Measurements from ENCODE around the gene SNAP47.
A peak's percentile ranks its signal among the peaks of the same experiment; 100 is the strongest.

The SNAP47 gene

DNA sequence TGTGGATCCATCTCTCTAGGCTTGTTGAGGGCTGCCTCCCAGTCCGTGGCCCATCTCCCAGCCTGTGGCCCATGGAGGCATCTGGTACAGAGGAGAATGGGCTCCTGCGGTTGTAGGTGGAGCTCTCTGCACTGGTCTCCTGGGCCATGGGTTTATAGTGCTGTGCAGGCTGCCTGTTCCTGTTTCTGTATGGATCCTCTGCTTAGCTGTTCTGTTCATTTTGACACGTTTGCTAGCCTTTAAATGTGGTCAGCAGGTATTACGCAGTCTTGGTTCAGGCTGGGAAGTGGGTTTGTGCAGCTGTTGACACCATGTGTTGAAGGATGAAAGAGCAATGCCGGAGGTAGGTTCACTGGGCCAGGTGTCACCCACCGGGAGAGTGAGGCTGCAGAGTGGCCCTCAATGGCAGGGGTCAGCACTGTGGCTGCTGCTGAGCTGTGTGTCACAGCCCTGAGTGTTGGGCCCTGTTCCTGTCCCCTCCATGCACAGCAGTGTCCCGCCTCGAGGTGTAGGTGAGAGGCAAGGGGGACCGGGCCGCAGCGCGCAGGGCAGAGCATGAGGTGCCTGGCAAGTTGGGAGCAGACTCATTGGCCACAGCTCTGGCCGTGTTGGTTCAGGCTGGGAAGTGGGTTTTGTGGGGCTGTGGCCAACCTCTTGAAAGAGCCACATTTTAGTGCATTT lies 39.0 kb downstream of the SNAP47 start:
- H3K36me3 ChIP-seq (ENCODE audit: insufficient read depth, low read length), result peaks cover 14% of the 10 kb centered on the region
- no peak overlapping the region for H3K4me3 ChIP-seq (ENCODE audit: low read length)
- H3K4me1 ChIP-seq (ENCODE audit: control insufficient read depth, insufficient read depth, low read length), result peaks cover 33% of the 10 kb centered on the region
- no peak overlapping the region for H3K9ac ChIP-seq (ENCODE audit: low read depth, low read length)
- no peaks in the 10 kb centered on the region for H3K27me3 ChIP-seq (ENCODE audit: control insufficient read depth, insufficient read depth, low read length)
- no peak overlapping the region for H3K4me2 ChIP-seq (ENCODE audit: low read length)
- no peaks in the 10 kb centered on the region for H3K9me3 ChIP-seq (replicated peaks; ENCODE audit: low read length)

DNA sequence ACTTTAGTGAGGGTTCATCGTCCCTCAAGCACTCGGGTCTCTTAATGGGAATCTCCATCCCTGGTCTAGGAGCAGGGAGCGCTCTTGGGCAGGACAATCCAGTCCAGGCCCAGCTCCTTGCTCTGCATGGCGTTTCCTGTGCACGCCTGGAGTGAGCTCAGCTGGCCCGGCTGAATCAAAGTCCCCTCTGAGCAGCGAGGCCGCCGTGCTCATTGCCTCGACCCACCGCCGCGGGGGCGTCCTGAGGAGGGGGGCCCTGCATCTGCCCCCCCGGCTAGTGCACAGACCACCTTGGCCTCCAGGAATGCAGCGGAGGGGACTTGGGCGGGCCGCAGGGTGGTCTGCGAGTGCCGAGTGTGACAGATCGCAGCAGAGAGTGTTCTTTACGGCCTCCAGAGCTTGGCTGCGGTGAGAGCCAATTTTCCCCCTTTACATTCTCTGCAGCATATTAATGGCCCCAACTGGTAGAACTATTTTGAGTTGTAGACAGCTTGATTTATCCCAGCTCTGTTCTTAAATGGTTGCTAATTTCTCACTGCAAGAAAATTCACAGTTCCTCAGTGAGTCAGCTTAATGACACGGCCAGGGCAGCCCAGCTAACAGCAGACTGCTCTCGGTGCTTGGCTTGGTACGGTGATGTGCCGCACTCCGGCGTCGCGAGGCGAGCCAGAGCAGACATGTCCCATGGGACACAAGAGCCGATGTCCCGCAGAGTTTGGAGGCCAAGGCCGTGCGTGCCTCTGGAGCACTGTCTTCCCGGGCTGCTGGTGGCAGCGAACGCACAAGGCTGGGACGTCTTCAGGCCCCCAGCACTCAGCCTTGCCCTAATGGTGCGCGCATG lies 39.8 kb downstream of the SNAP47 start:
- Histone ChIP-seq H3K27me3 (ENCODE audit: control insufficient read depth, insufficient read depth, low read length) (no peaks in the 10 kb centered on the region), H3K4me1 (ENCODE audit: control insufficient read depth, insufficient read depth, low read length) (peaks cover 38% of the 10 kb centered on the region), H3K9ac (ENCODE audit: low read depth, low read length) (no peak overlapping the region), H3K9me3 (replicated peaks; ENCODE audit: low read length) (no peaks in the 10 kb centered on the region), H3K4me3 (ENCODE audit: low read length) (no peak overlapping the region), H3K36me3 (ENCODE audit: insufficient read depth, low read length) (peaks cover 12% of the 10 kb centered on the region), H3K4me2 (ENCODE audit: low read length) (peak overlapping the region; percentile 15)

DNA sequence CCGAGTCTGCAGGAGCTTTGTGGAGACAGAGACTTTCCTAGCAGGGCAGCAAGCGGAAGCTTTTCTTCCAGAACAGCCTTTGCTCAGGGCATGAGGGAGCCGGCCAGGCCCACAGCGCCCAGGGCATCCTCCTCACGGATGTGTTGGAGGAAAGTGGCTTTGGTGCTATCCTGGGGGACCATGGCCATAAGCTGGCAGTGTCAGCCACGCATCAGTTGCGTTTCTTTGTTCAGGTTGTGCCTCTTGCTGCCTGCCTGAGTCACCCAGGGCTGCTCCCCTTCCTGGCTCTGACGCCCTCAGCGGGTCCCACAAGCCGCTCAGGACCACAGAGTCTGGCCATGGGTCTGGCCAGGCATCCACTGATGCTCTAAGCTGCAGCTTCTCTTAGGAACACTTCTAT lies 40.6 kb downstream of the SNAP47 start:
- peaks cover 38% of the 10 kb centered on the region for H3K4me1 ChIP-seq (ENCODE audit: control insufficient read depth, insufficient read depth, low read length)
- H3K36me3 ChIP-seq (ENCODE audit: insufficient read depth, low read length), result peaks cover 5% of the 10 kb centered on the region
- no peak overlapping the region for H3K9ac ChIP-seq (ENCODE audit: low read depth, low read length)
- H3K27me3 ChIP-seq (ENCODE audit: control insufficient read depth, insufficient read depth, low read length), result no peaks in the 10 kb centered on the region
- no peaks in the 10 kb centered on the region for H3K9me3 ChIP-seq (replicated peaks; ENCODE audit: low read length)
- H3K4me3 ChIP-seq (ENCODE audit: low read length), result no peak overlapping the region
- H3K4me2 ChIP-seq (ENCODE audit: low read length), result no peak overlapping the region

DNA sequence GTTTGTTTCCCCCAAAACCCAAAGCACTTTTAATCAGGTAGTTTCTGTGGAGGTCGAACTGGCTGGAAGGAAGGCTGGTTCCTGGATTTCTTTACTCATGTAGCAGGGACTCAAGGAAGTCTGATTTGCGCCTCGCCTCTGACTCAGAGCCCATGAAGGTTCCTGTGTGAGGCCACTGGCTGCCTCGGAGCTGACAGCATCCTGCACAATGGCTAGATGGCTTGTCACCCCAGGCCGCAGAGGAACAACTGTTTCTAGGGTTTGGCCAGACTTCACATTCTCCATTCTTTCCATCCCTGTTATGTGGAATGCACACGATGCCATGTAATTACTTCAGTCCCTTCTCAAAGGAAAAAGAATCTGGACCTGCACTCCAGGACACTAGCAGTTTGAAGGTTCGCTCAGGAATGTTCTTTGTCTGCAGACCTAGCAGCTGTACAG lies 41.1 kb downstream of the SNAP47 start:
- Histone ChIP-seq H3K9ac (ENCODE audit: low read depth, low read length) (no peak overlapping the region), H3K36me3 (ENCODE audit: insufficient read depth, low read length) (peaks cover 3% of the 10 kb centered on the region), H3K27me3 (ENCODE audit: control insufficient read depth, insufficient read depth, low read length) (no peaks in the 10 kb centered on the region), H3K4me2 (ENCODE audit: low read length) (peak overlapping the region; percentile 24), H3K4me1 (ENCODE audit: control insufficient read depth, insufficient read depth, low read length) (peaks cover 38% of the 10 kb centered on the region), H3K4me3 (ENCODE audit: low read length) (no peak overlapping the region), H3K9me3 (replicated peaks; ENCODE audit: low read length) (no peaks in the 10 kb centered on the region)

DNA sequence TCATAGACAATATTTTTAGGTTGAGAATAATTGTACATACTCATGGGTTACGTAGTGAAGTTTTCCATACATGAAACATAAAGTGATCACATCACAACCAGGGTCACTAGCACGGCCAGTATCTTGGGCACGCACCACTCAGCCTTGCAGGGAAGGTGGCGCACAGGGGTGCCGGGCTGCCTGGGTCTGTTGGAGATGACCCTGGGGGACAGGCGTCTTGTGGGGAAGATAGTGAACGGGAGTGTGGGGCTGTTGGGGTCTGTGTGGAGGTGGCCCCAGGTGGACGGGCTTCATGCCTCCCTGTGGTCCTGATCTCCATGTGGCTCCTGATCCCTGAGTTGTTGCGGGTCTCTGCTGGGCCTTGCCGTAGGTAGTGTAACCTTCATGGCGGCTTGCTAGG lies 41.9 kb downstream of the SNAP47 start:
- H3K27me3 ChIP-seq (ENCODE audit: control insufficient read depth, insufficient read depth, low read length), result no peaks in the 10 kb centered on the region
- H3K9me3 ChIP-seq (replicated peaks; ENCODE audit: low read length), result no peaks in the 10 kb centered on the region
- peaks cover 3% of the 10 kb centered on the region for H3K36me3 ChIP-seq (ENCODE audit: insufficient read depth, low read length)
- peaks cover 38% of the 10 kb centered on the region for H3K4me1 ChIP-seq (ENCODE audit: control insufficient read depth, insufficient read depth, low read length)
- no peak overlapping the region for H3K4me2 ChIP-seq (ENCODE audit: low read length)
- H3K4me3 ChIP-seq (ENCODE audit: low read length), result no peak overlapping the region
- no peak overlapping the region for H3K9ac ChIP-seq (ENCODE audit: low read depth, low read length)

DNA sequence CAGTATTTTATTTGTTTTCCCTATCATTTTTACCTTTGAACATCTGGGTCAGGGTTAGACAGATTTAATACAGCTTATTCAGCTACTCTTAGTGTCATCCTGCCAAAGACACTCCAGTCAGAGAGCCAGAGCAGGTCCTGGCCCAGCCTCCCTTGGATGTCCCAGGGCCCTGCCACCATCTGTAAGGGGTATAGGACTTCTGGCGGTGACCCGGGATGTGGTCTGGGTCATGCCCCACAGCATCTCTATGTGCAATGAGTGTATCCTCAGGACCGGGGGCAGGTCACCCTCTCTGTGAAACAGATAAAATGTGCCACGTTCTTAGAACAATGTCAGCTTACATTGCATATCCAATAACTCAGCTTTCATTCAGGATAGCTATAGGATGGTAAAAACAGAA lies 42.4 kb downstream of the SNAP47 start:
- Histone ChIP-seq H3K36me3 (ENCODE audit: insufficient read depth, low read length) (peaks cover 3% of the 10 kb centered on the region), H3K4me1 (ENCODE audit: control insufficient read depth, insufficient read depth, low read length) (peaks cover 38% of the 10 kb centered on the region)

DNA sequence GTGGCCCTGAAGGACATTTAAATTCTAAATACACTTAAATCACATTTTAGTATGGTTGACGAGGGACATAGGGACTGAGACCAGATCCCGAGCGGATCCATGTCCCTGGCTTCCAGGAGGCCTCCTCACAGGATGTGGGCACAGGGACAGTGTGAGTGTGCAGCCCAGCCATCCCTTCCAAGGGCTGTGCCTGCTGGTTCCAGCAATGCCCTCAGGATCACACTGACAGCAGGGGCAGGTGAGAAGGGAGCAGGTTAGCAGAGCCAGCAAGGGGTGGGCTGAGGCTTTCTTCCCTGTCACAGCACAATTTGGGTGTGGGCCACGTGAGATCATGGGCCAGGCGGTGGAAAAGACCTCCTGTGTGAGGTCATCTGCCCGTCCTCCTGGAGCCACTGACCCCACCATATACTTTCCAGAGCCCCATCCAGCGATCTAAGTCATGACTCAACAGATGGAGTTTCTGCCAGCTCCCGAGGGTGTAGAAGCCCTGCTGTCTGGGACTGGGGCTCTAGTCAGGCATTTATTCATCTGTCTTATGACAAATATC lies 43.2 kb downstream of the SNAP47 start:
- Histone ChIP-seq H3K4me2 (ENCODE audit: low read length) (no peak overlapping the region), H3K4me1 (ENCODE audit: control insufficient read depth, insufficient read depth, low read length) (peaks cover 38% of the 10 kb centered on the region), H3K9ac (ENCODE audit: low read depth, low read length) (no peak overlapping the region), H3K9me3 (replicated peaks; ENCODE audit: low read length) (no peaks in the 10 kb centered on the region), H3K27me3 (ENCODE audit: control insufficient read depth, insufficient read depth, low read length) (no peaks in the 10 kb centered on the region), H3K36me3 (ENCODE audit: insufficient read depth, low read length) (peaks cover 3% of the 10 kb centered on the region), H3K4me3 (ENCODE audit: low read length) (no peak overlapping the region)

More for the DNA sequence above, 42.4 kb downstream of the SNAP47 start:
- Histone ChIP-seq H3K9me3 (replicated peaks; ENCODE audit: low read length) (no peaks in the 10 kb centered on the region), H3K4me2 (ENCODE audit: low read length) (no peak overlapping the region), H3K4me3 (ENCODE audit: low read length) (no peak overlapping the region), H3K9ac (ENCODE audit: low read depth, low read length) (no peak overlapping the region), H3K27me3 (ENCODE audit: control insufficient read depth, insufficient read depth, low read length) (no peaks in the 10 kb centered on the region)

DNA sequence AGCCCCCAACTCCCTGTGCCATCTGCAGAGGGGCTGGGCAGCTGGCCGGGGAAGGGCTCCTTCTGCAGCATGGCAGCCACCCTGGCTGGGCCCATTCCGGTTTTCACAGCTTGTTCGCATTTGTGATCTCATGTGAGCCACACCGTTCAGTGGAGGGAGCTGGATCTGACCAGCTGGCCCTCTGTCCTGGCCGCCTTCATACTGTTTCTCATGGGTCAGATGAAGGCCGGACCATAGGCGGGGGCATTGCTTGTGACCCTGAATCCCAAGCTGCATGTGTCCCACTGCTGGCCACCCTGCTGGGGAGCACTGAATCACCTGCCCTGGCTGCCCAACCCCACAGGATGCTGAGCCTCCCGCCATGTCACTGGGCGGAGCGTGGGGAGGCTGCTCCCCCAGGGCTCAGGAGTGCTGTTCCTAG lies 43.8 kb downstream of the SNAP47 start:
- Histone ChIP-seq H3K9ac (ENCODE audit: low read depth, low read length) (no peak overlapping the region), H3K36me3 (ENCODE audit: insufficient read depth, low read length) (peaks cover 2% of the 10 kb centered on the region), H3K27me3 (ENCODE audit: control insufficient read depth, insufficient read depth, low read length) (no peaks in the 10 kb centered on the region), H3K4me1 (ENCODE audit: control insufficient read depth, insufficient read depth, low read length) (peaks cover 38% of the 10 kb centered on the region), H3K9me3 (replicated peaks; ENCODE audit: low read length) (no peaks in the 10 kb centered on the region), H3K4me2 (ENCODE audit: low read length) (no peak overlapping the region), H3K4me3 (ENCODE audit: low read length) (no peak overlapping the region)

DNA sequence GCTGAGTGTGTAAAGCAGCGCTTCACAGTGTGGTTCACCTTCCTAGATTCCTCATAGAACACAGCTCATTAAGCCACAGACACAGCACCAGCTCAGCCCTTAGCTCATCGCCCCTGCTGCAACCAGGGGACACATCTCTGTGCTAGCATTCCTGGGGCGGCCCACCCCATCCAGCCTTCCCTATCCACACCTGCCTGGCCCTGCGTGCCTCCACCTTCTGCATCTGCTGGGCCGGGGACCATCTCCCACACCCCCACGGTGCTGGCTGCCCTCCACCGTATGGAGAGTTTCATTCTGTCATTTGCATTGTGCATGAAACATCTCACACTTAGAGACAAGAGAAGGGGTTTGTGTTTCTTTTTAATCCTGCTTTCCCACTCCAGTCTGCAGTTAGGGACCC lies 44.5 kb downstream of the SNAP47 start:
- H3K9ac ChIP-seq (ENCODE audit: low read depth, low read length), result no peak overlapping the region
- H3K4me1 ChIP-seq (ENCODE audit: control insufficient read depth, insufficient read depth, low read length), result peaks cover 38% of the 10 kb centered on the region
- H3K9me3 ChIP-seq (replicated peaks; ENCODE audit: low read length), result no peaks in the 10 kb centered on the region
- H3K4me2 ChIP-seq (ENCODE audit: low read length), result no peak overlapping the region
- H3K4me3 ChIP-seq (ENCODE audit: low read length), result no peak overlapping the region
- H3K27me3 ChIP-seq (ENCODE audit: control insufficient read depth, insufficient read depth, low read length), result no peaks in the 10 kb centered on the region
- no peaks in the 10 kb centered on the region for H3K36me3 ChIP-seq (ENCODE audit: insufficient read depth, low read length)

DNA sequence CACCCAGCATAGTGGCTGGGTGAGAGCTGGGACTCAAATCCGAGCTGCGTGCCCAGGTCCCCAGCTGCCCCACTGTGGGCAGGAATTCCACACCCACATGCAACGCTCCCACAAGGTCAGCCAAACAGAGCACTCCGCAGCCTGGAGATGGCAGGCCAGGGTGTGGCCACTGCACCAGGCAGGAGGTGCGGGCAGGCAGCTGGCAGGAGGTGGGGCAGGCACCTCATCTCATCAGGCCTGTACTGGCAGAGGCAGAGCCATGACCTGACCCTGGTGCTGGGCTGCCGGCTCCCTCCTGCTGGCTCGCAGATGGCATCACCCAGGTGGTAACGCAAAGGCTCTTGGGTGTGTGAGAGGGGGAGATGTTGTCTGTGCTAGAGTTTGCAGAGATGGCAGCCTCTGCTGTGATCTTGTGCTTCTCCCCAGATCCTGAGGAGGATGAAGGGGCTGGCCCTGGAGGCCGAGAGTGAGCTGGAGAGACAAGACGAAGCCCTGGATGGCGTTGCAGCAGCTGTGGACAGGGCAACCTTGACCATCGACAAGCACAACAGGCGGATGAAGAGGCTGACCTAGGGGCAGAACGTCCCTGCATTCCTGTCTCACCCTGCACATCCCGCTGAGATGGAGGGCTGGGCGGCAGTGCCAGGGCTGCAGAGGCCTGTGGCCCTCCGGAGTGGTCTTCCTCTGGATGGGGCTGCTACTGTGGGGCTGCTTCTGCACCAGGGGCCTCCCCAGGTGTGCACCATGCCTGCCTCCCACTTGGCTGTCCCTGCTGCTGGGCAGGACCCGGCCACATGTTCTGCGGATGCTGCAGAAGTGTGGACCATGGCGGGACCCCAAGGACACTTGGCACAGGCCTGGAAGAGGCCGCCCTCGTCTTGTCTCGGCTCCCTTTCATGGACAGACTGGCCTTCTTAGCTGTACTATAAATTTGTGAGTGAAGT lies 45.1 kb downstream of the SNAP47 start:
- Histone ChIP-seq H3K4me3 (ENCODE audit: low read length) (no peak overlapping the region), H3K4me2 (ENCODE audit: low read length) (no peak overlapping the region), H3K4me1 (ENCODE audit: control insufficient read depth, insufficient read depth, low read length) (peaks cover 32% of the 10 kb centered on the region), H3K9me3 (replicated peaks; ENCODE audit: low read length) (no peaks in the 10 kb centered on the region), H3K36me3 (ENCODE audit: insufficient read depth, low read length) (no peaks in the 10 kb centered on the region), H3K27me3 (ENCODE audit: control insufficient read depth, insufficient read depth, low read length) (no peaks in the 10 kb centered on the region), H3K9ac (ENCODE audit: low read depth, low read length) (no peak overlapping the region)
